Natural killer cell treated with Interleukin-12 subunit alpha and Interleukin-12 subunit beta and Interleukin-15 and Interleukin-18, amount 100 ng/mL, for 72 hours (primary cell): ENCODE results near the gene TXNL4B. TPM values are rescaled to one million over a fixed set of nuclear protein-coding genes. Genes with fewer than 3 reads are reported as not detected.
A peak's percentile ranks its signal among the peaks of the same experiment; 100 is the strongest.

Experiments used
- ATAC-seq, 2 donors: fragments of 150-1000 bp; cut with Tn5 transposase in 1 of 2; sonication (Bioruptor Pico), chemical (Tn5 transposase) in 1 of 2; 2 replicates each; pipeline ENCODE4 v1.10.0; 2021
- DNase-seq: peaks from one replicate; pipeline ENCODE4 v3.0.0; 2022; ENCODE audit warnings: low spot score
- H3K27ac Mint-ChIP-seq, 2 donors: 1 replicate in 1 of 2; 2 replicates in 1 of 2; pipeline ENCODE4 v1.8.0; 2022; ENCODE audit warnings: mixed read lengths in 2 of 2, mild to moderate bottlenecking in 1 of 2, moderate library complexity in 1 of 2
- H3K27me3 Mint-ChIP-seq, 2 donors: 1 replicate in 1 of 2; 2 replicates in 1 of 2; pipeline ENCODE4 v1.8.0; 2022; ENCODE audit warnings: mixed read lengths in 2 of 2
- H3K36me3 Mint-ChIP-seq: one replicate; pipeline ENCODE4 v1.8.0; 2022; ENCODE audit warnings: mixed read lengths
- H3K4me1 Mint-ChIP-seq, 2 donors: 1 replicate in 1 of 2; 2 replicates in 1 of 2; pipeline ENCODE4 v1.8.0; 2022; ENCODE audit warnings: low read depth in 2 of 2, mixed read lengths in 2 of 2, mild to moderate bottlenecking in 1 of 2
- H3K4me3 Mint-ChIP-seq: one replicate; pipeline ENCODE4 v1.8.0; 2022; ENCODE audit warnings: mixed read lengths
- H3K9me3 Mint-ChIP-seq: 2 replicates; pipeline ENCODE4 v1.8.0; 2022; ENCODE audit warnings: mixed read lengths
- total RNA-seq, 2 donors: library from RNA; stranded (reverse); gene quantifications; one replicate each; pipeline ENCODE4 v1.2.3, GENCODE V29; 2022

The TXNL4B gene
- total RNA-seq, 2 donors from 2014 or later, result 24.2 to 28.8 TPM

DNA sequence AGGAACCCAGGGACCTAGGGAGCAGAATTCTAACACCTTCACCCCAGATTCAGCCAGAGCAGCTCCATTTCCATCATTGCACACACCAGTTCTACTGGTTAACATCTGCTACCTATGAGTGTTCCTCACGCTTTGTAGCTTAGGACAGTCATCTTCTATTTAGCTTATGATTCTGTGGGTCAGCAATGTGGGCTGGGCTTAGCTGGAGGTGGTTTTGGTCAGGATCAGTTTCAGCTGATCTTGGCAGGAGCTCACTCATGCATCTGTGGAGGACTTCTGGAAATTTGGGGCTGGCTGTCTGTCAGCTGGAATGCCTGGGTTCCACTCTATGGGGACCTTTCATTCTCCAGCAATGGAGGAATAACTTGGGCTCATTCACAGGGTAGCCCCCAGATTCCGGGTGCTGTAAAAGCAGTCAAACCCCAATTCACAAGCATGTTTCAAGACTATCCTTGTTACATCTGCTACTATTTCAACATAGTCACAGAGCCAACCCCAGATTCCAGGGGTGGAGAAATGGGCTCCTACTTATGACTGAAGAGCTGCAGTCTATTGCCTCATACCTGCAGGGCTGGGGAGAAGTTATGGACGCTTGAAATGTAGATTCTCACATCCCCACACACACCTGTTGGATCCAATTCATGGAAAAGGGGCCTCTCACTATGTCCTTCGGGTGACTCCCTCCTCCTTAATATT lies 42.5 kb downstream of the TXNL4B start:
- H3K4me1 Mint-ChIP-seq, result peaks cover 0 to 6% of the 10 kb centered on the region in 2 donors
- H3K9me3 Mint-ChIP-seq, result peaks cover 6% of the 10 kb centered on the region
- ATAC-seq (peak in 1 of 2 donors; percentile 36), DNase-seq (no peak)
- no peak overlapping the region for H3K27ac Mint-ChIP-seq
- peaks cover 11% of the 10 kb centered on the region for H3K36me3 Mint-ChIP-seq
- H3K4me3 Mint-ChIP-seq, result no peak overlapping the region
- peaks cover 8 to 11% of the 10 kb centered on the region in 2 donors for H3K27me3 Mint-ChIP-seq

DNA sequence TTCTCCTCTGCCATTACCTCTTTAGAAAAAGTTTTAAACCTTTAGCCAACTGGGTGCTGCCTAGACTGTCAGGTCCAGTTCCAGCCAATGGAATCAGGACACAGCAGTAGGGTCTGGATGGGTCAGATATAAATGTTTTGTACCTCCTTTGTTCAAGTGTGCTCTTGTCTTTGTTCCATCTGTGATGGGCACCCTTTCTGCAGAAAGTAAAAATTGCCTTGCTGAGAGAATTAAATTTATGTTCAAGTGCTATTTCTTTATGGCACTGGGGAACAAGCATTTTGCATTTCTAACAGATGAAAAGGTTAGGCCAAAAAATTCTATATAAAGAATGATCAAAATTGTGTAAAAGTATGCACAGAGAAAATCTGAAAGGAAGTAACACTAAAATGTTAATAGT lies 44.3 kb downstream of the TXNL4B start:
- Mint-ChIP-seq H3K36me3 (peaks cover 11% of the 10 kb centered on the region), H3K27me3 (peaks cover 8 to 11% of the 10 kb centered on the region in 2 donors), H3K4me3 (no peak overlapping the region), H3K27ac (no peak overlapping the region), H3K9me3 (peaks cover 6% of the 10 kb centered on the region), H3K4me1 (peaks cover 0 to 6% of the 10 kb centered on the region in 2 donors)
- ATAC-seq (no peak), DNase-seq (no peak)

DNA sequence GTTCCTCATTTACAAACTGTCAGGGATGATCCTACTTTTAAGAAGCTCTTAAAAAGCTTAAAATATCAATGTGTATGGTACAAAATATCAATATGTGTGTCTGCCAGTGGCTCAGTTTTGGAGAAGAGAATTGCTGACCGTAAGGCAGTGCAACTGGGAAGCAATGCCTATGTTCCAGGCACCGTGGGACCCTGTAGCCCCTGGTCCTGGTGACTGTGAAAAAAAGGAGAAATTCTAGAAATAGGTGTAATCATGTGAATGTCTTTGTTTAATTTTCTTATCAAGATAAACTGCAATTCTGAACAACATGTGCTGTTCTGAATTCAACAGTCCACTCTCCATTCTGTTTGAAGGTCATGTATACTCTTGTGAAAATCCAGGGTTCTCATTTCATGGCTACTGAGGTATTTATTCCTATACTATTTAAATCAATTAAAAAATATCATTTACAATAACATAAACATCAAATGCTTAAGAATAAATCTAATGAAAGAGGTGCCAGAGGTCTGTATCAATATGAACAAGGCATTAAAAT lies 48.5 kb downstream of the TXNL4B start:
- Mint-ChIP-seq H3K9me3 (peaks cover 4% of the 10 kb centered on the region), H3K4me1 (no peaks in the 10 kb centered on the region), H3K36me3 (peaks cover 8% of the 10 kb centered on the region), H3K27ac (no peak overlapping the region), H3K27me3 (peaks cover 0 to under 1% of the 10 kb centered on the region in 2 donors), H3K4me3 (no peak overlapping the region)
- DNase-seq, result no peak
- ATAC-seq, result no peak

DNA sequence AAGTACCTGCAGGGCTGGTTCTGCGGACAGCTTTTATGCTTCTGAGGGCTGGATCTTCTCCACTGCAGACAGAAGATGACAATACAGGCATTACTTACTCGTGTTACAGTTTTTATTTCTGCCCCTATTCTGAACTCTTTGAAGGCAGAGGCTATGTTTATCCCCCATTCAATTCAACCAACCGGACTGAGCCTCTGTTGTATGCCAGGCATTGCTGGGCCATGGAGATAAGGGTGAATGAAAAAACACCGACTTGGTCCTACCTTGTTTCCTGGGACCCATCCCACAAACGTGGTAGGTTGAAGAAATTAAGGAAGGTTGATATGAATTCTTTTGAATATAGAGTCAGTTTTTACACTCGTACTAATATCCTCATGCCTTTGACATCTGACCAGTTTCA lies 49.1 kb downstream of the TXNL4B start:
- peaks cover 6% of the 10 kb centered on the region for H3K36me3 Mint-ChIP-seq
- no peak overlapping the region for H3K4me3 Mint-ChIP-seq
- H3K27me3 Mint-ChIP-seq, result no peaks in the 10 kb centered on the region
- no peak overlapping the region for H3K27ac Mint-ChIP-seq
- H3K4me1 Mint-ChIP-seq, result no peaks in the 10 kb centered on the region
- ATAC-seq (no peak), DNase-seq (no peak)
- H3K9me3 Mint-ChIP-seq, result peaks cover 3% of the 10 kb centered on the region

DNA sequence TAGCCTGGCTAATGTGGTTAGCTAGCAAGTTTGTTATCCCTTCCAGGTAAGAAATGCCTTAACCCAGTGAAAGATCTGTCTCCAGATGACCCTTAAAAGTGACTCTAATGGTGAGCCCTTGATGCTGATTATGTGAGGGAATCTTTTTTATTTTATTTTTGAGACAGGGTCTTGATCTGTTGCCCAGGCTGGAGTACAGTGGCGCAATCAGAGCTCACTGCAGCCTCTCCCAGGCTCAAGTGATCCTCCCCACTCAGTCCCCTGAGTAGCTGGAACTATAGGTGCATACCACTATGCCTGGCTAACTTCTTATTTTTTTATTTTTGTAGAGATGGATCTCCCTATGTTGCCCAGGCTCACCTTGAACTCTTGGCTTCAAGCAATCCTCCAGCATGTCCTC lies 49.9 kb downstream of the TXNL4B start:
- ATAC-seq (no peak), DNase-seq (no peak)
- H3K9me3 Mint-ChIP-seq, result no peaks in the 10 kb centered on the region
- H3K36me3 Mint-ChIP-seq, result no peaks in the 10 kb centered on the region
- H3K27me3 Mint-ChIP-seq, result no peaks in the 10 kb centered on the region
- H3K27ac Mint-ChIP-seq, result no peak overlapping the region
- no peaks in the 10 kb centered on the region for H3K4me1 Mint-ChIP-seq
- H3K4me3 Mint-ChIP-seq, result no peak overlapping the region

DNA sequence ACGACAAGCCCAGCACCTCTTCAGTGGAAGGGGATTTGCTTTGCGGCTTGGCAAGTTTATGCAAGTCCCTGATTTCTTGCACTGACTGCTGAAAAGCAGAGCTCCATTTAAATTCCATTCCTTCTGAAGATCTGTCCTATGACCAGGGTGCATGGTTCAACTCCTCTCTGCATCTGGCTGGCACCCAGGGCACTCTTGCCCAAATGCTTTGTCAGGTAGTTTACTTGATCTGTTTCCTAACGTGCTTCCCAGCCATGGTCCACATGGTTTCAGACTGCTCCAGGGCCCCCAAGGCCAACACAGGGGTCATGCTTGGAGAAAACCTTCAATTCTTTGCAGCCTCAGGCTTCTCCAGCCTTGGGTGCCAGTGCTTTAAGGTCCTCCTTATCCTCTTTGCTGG lies 50.4 kb downstream of the TXNL4B start:
- H3K9me3 Mint-ChIP-seq, result no peaks in the 10 kb centered on the region
- H3K4me1 Mint-ChIP-seq, result no peaks in the 10 kb centered on the region
- H3K4me3 Mint-ChIP-seq, result no peak overlapping the region
- no peaks in the 10 kb centered on the region for H3K36me3 Mint-ChIP-seq
- DNase-seq (no peak), ATAC-seq (no peak)
- H3K27me3 Mint-ChIP-seq, result no peaks in the 10 kb centered on the region
- no peak overlapping the region for H3K27ac Mint-ChIP-seq

DNA sequence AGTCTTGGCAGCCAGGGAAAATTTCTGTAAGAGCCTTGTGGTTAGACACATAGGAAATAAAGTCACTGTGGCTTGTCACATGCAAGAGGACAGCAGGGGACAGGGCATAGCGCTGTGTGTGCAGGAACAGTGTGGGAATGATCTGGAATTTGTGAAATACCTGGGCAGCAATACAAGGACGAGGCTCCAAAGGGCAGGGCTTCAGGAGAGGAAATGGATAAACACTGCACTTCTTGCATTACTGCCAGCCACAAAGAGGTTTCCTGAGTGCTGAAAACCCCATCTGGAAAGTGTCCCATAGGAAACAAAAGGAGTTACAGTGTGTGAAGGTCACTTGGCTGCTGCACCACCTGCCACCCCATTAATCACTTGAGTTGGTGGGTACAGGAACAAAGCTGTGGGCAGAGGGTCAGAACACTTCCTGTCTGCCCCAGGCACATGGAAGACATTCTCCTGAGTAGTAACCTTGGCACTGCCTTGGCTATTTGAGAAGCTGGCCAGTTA lies 51.2 kb downstream of the TXNL4B start:
- no peaks in the 10 kb centered on the region for H3K36me3 Mint-ChIP-seq
- H3K4me3 Mint-ChIP-seq, result no peak overlapping the region
- no peak for ATAC-seq
- no peaks in the 10 kb centered on the region for H3K9me3 Mint-ChIP-seq
- H3K27me3 Mint-ChIP-seq, result no peaks in the 10 kb centered on the region
- H3K4me1 Mint-ChIP-seq, result no peaks in the 10 kb centered on the region
- H3K27ac Mint-ChIP-seq, result no peak overlapping the region
- DNase-seq, result no peak

DNA sequence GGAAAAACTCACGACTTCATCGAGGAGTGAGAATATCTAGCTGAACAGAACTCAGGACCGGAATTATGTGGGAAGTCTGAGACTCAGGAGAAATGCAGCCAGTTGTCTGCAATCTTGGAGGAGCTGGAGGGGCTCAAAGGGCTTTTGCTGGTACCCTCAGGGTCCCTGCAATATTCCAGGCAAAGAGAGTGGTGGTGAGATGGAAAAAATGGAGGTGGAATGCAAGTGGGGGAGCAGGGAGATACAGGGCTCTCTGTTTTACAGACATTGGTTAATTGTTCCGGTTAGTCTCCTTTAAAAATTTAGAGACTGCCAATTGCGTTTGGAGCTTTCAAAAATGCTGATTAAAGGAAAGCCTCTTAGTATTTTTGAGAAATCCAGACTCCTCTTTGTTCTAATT lies 57.3 kb downstream of the TXNL4B start:
- Mint-ChIP-seq H3K4me3 (no peak overlapping the region), H3K36me3 (no peaks in the 10 kb centered on the region), H3K27ac (no peak overlapping the region), H3K9me3 (no peaks in the 10 kb centered on the region), H3K27me3 (no peaks in the 10 kb centered on the region), H3K4me1 (no peaks in the 10 kb centered on the region)
- DNase-seq (no peak), ATAC-seq (no peak)

Other genes with a start within 250 kb of the TXNL4B start
- gene ATXN1L, start 247.6 kb downstream of the TXNL4B start, total RNA-seq, result 10 to 100 TPM; 24.5 to 25.7 TPM
- gene ZNF821, start 209.4 kb downstream of the TXNL4B start, total RNA-seq, result 1 to 10 TPM; 2.8 to 5.8 TPM
- gene IST1, start 198.1 kb downstream of the TXNL4B start, total RNA-seq, result 100 to 1,000 TPM; 169 to 181 TPM
- not detected for gene PKD1L3, start 93.2 kb downstream of the TXNL4B start, total RNA-seq
- gene DHODH, start 84.9 kb downstream of the TXNL4B start, total RNA-seq, result 10 to 100 TPM; 14.8 to 28.7 TPM
- not detected for gene HP, start 39.1 kb downstream of the TXNL4B start, total RNA-seq
- not detected for gene HPR, start 30.4 kb downstream of the TXNL4B start, total RNA-seq
- gene DHX38, start 227 bp upstream of the TXNL4B start, total RNA-seq, result 100 to 1,000 TPM; 108 to 121 TPM
- gene PMFBP1, start 78.5 kb upstream of the TXNL4B start, total RNA-seq, result under 1 TPM; 0.45 to 0.67 TPM